OCI-LY3 (cell line): ENCODE data around the gene CXCL5.

Experiments
- EZH2phosphoT487 ChIP-seq: fragments of 200-600 bp; shearing (Covaris generic); IDR thresholded peaks from 2 replicates; pipeline ENCODE4 v1.6.1; 2018; ENCODE audit warnings: antibody characterized with exemption, mixed run types, low read depth
- TF ChIP-seq, protein P1 (sequence below): fragments of 200-600, 300-600 bp; sonication (generic); IDR thresholded peaks from 2 replicates; pipeline ENCODE4 v1.5.1; 2014; ENCODE audit warnings: antibody characterized with exemption, low read length, low read depth

- TF ChIP-seq, protein P1, sequence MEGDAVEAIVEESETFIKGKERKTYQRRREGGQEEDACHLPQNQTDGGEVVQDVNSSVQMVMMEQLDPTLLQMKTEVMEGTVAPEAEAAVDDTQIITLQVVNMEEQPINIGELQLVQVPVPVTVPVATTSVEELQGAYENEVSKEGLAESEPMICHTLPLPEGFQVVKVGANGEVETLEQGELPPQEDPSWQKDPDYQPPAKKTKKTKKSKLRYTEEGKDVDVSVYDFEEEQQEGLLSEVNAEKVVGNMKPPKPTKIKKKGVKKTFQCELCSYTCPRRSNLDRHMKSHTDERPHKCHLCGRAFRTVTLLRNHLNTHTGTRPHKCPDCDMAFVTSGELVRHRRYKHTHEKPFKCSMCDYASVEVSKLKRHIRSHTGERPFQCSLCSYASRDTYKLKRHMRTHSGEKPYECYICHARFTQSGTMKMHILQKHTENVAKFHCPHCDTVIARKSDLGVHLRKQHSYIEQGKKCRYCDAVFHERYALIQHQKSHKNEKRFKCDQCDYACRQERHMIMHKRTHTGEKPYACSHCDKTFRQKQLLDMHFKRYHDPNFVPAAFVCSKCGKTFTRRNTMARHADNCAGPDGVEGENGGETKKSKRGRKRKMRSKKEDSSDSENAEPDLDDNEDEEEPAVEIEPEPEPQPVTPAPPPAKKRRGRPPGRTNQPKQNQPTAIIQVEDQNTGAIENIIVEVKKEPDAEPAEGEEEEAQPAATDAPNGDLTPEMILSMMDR: no peak
- TF ChIP-seq EZH2phosphoT487: no peak
Measured at GRCh38 chr4:74021601-74022000, 23.1 kb upstream of the CXCL5 start.
